ENCODE results near the gene RASGEF1B. TPM values are rescaled to one million over a fixed set of nuclear protein-coding genes. Genes with fewer than 3 reads are reported as not detected.

Gene RASGEF1B
- total and polyA plus RNA-seq, 8 donors: 5.4 to 56.8 (median 9.4) TPM

DNA sequence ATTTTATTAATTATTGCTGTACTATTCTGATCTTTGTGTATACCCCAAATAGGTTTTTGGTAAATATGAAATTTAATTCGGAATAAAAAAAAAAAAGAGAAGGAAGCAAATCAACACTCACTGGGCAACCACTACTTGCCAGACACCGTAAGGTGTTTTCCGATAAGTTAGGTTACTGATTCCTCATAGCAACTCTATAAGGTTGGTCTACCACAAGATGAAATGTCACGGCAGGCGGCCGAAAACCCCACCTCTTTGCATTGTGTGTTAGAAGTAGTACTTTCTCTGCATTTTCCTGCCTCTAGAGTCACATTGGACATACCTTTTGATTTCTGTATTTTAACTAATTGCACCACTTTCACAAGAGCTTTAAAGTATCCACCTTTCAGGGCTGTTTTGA is 44.5 kb upstream of the RASGEF1B start:
- H3K36me3 ChIP-seq: no peaks in the 10 kb centered on the region
- H3K27ac ChIP-seq: no peak overlapping the region
- DNase-seq: no peak
- intact Hi-C loops (cut with DNase I; ENCODE audit: low total_unique reads): no loop called here
- 86 to 95% (median 94%) methylated on average over 6 of the region's 6 CpGs for WGBS, 5 donors
- H3K9me3 ChIP-seq: no peaks in the 10 kb centered on the region
- H3K4me3 ChIP-seq: no peak overlapping the region
- H3K27me3 ChIP-seq: no peaks in the 10 kb centered on the region
- TF ChIP-seq POLR2AphosphoS5 (IDR thresholded peaks at IDR 0.05) (no peak), POLR2A (IDR thresholded peaks at IDR 0.05) (no peak), EP300 (IDR thresholded peaks at IDR 0.05) (no peak)
- TF ChIP-seq, protein P1, sequence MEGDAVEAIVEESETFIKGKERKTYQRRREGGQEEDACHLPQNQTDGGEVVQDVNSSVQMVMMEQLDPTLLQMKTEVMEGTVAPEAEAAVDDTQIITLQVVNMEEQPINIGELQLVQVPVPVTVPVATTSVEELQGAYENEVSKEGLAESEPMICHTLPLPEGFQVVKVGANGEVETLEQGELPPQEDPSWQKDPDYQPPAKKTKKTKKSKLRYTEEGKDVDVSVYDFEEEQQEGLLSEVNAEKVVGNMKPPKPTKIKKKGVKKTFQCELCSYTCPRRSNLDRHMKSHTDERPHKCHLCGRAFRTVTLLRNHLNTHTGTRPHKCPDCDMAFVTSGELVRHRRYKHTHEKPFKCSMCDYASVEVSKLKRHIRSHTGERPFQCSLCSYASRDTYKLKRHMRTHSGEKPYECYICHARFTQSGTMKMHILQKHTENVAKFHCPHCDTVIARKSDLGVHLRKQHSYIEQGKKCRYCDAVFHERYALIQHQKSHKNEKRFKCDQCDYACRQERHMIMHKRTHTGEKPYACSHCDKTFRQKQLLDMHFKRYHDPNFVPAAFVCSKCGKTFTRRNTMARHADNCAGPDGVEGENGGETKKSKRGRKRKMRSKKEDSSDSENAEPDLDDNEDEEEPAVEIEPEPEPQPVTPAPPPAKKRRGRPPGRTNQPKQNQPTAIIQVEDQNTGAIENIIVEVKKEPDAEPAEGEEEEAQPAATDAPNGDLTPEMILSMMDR (IDR thresholded peaks at IDR 0.05): no peak
- peaks cover 0 to 12% (median 9%) of the 10 kb centered on the region in 4 donors for H3K4me1 ChIP-seq

DNA sequence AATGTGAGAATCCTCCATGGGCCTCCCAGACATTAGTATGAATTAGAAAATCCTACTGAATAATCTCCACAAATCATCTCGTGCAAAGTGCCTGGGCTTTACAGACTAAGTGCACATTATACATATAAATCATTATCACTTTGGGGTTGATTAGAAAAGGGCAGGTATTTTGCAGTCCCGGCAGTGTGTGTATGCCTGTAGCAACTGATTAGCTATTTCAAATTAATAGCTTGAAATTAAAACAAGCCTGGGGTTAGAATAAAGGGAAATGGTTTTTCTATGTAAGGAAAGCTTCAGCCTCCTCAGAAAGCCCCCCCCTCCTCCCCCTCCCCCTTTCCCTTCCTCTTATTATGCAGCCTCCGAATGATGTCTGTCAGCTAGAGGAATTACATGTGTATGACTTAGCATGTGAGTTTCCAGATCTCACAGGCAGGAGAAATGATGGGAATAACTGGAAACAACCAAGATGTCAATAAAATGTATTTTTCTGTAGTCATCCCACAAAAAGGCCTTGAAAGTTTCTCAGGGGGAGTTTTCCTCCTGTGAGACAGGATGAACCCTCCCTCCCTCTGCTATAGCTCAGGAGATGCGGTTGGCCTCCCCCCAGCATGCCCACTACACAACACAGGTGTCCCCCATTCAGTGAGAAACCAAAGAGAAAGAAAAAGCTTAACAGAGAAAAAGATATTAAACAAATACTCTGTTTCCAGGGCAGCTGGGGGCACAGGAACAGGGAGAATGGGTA is 41.2 kb upstream of the RASGEF1B start:
- TF ChIP-seq, protein P1 (IDR thresholded peaks at IDR 0.05): no peak
- TF ChIP-seq EP300 (IDR thresholded peaks at IDR 0.05) (no peak), POLR2A (IDR thresholded peaks at IDR 0.05) (no peak), POLR2AphosphoS5 (IDR thresholded peaks at IDR 0.05) (no peak)
- no peaks in the 10 kb centered on the region for H3K36me3 ChIP-seq
- H3K9me3 ChIP-seq: no peaks in the 10 kb centered on the region
- no peaks in the 10 kb centered on the region for H3K27me3 ChIP-seq
- H3K4me3 ChIP-seq: no peak overlapping the region
- DNase-seq: peak in 1 of 2 donors; percentile 15
- H3K27ac ChIP-seq: no peak overlapping the region
- WGBS, 5 donors: 43 to 62% (median 54%) methylated on average over 4 of the region's 4 CpGs
- H3K4me1 ChIP-seq: peaks cover 0 to 7% (median 0%) of the 10 kb centered on the region in 4 donors
- intact Hi-C loops (cut with DNase I; ENCODE audit: low total_unique reads): no loop called here

DNA sequence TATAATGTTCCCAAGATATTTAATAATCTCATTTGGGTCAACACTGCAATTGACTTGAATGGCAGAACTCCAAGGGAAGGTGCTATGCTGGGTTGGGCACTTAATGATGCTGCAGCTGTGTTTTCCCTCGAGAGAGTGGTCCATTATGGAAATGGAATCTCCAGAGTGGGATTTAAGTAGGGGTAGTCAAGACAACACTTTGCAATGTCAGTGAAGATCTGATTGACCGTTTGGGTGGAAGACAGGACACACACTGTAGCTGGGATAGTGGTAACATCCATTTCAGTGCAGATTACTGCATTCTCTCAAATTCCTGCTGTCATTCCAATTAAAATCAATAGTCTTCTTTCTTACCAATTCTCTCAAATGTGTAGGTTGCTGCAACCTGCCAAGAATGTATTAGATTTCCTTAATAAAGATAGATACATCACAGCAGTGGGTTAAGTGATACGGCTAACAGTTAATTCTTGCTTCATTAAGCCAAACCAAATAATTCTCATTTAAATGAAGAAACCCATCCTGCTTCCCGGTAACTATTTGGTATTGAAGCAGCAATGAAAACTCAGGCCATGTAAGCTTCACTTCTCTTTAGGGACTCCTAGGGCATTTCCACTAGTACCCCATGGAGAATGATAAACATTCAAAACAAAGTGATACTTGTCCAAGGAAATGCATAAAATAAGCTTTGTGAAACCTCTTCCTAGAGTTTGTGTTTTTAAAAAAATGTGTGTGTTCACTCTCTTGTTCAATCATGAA is 40.5 kb upstream of the RASGEF1B start:
- no peaks in the 10 kb centered on the region for H3K36me3 ChIP-seq
- no peaks in the 10 kb centered on the region for H3K27me3 ChIP-seq
- H3K27ac ChIP-seq: no peak overlapping the region
- H3K4me3 ChIP-seq: no peak overlapping the region
- no peak for DNase-seq
- no peaks in the 10 kb centered on the region for H3K9me3 ChIP-seq
- 80 to 86% (median 84%) methylated on average over 4 of the region's 4 CpGs for WGBS, 5 donors
- H3K4me1 ChIP-seq: peaks cover 0 to 12% (median 0%) of the 10 kb centered on the region in 4 donors
- TF ChIP-seq POLR2AphosphoS5 (IDR thresholded peaks at IDR 0.05) (no peak), POLR2A (IDR thresholded peaks at IDR 0.05) (no peak), EP300 (IDR thresholded peaks at IDR 0.05) (no peak)
- TF ChIP-seq, protein P1 (IDR thresholded peaks at IDR 0.05): no peak
- intact Hi-C loops (cut with DNase I; ENCODE audit: low total_unique reads): no loop called here

GRCh38 chr4:81510643-81511178 is 39.0 kb upstream of the RASGEF1B start:
- Histone ChIP-seq H3K4me3 (no peak overlapping the region), H3K27ac (no peak overlapping the region), H3K36me3 (no peaks in the 10 kb centered on the region), H3K9me3 (no peaks in the 10 kb centered on the region), H3K4me1 (peaks cover 0 to 12% (median 0%) of the 10 kb centered on the region in 4 donors), H3K27me3 (peaks cover 0 to 4% (median 0%) of the 10 kb centered on the region in 3 donors)
- intact Hi-C loops (cut with DNase I; ENCODE audit: low total_unique reads): no loop called here
- TF ChIP-seq POLR2A (IDR thresholded peaks at IDR 0.05) (no peak), POLR2AphosphoS5 (IDR thresholded peaks at IDR 0.05) (no peak), EP300 (IDR thresholded peaks at IDR 0.05) (no peak)
- TF ChIP-seq, protein P1 (IDR thresholded peaks at IDR 0.05): no peak
- WGBS, 5 donors: 87 to 95% (median 92%) methylated on average over 3 of the region's 3 CpGs
- DNase-seq: no peak
